HL-60 (cell line): Measurements from ENCODE around the gene IL4.

Experiments
- DNase-seq, 2 experiments: peaks; one replicate each; pipeline ENCODE4 v3.0.0-alpha.2; 2010 to 2020; ENCODE audit warnings: low read depth in 1 of 2, low spot score in 1 of 2
- H3K27ac ChIP-seq: fragments of 250-450 bp; sonication (Bioruptor Pico); replicated peaks from 2 replicates; pipeline ENCODE4 v1.5.1; 2020; ENCODE audit warnings: mild to moderate bottlenecking, moderate library complexity
- H3K27me3 ChIP-seq: fragments of 250-450 bp; sonication (Bioruptor Pico); 2 replicates; pipeline ENCODE4 v1.5.1; 2021; ENCODE audit warnings: mild to moderate bottlenecking, moderate library complexity; ENCODE audit not compliant: insufficient read depth, poor library complexity, severe bottlenecking
- H3K4me3 ChIP-seq: replicated peaks from 2 replicates; pipeline ENCODE4 v1.5.1; 2011; ENCODE audit warnings: mild to moderate bottlenecking, control low read depth, low read length; ENCODE audit not compliant: insufficient read depth
- CTCF ChIP-seq: IDR thresholded peaks from one replicate; pipeline ENCODE4 v1.5.1; 2011; ENCODE audit warnings: low read length, control low read depth, inconsistent platforms; ENCODE audit not compliant: insufficient read depth
- GABPA ChIP-seq: IDR thresholded peaks from 2 replicates; pipeline ENCODE4 v1.6.1; 2012; ENCODE audit warnings: low read depth
- POLR2AphosphoS5 ChIP-seq: IDR thresholded peaks from 2 replicates; pipeline ENCODE4 v1.6.1; 2012; ENCODE audit warnings: low read depth
- REST ChIP-seq: IDR thresholded peaks from 2 replicates; pipeline ENCODE4 v1.6.1; 2012; ENCODE audit warnings: low read depth; ENCODE audit not compliant: insufficient replicate concordance
- SPI1 ChIP-seq: IDR thresholded peaks from 2 replicates; pipeline ENCODE4 v1.6.1; 2012; ENCODE audit warnings: low read depth, mild to moderate bottlenecking, borderline replicate concordance

The IL4 gene

GRCh38 chr5:132673488-132673887 is 301 bp upstream of the IL4 start:
- H3K27ac ChIP-seq, result no peak overlapping the region

GRCh38 chr5:132674671-132675506 is 1.1 kb downstream of the IL4 start:
- DNase-seq, result no peak
- Histone ChIP-seq H3K4me3 (no peak overlapping the region), H3K27ac (no peak overlapping the region), H3K27me3 (no peaks in the 10 kb centered on the region)
- TF ChIP-seq REST, result no peak
- no peak for TF ChIP-seq CTCF
- TF ChIP-seq POLR2AphosphoS5, result no peak
- no peak for TF ChIP-seq GABPA
- TF ChIP-seq SPI1, result no peak

More at GRCh38 chr5:132673488-132673887, 301 bp upstream of the IL4 start:
- no peak for TF ChIP-seq REST
- no peak for TF ChIP-seq CTCF
- TF ChIP-seq SPI1, result no peak
- no peak for TF ChIP-seq GABPA
- no peak for TF ChIP-seq POLR2AphosphoS5
- no peaks in the 10 kb centered on the region for H3K27me3 ChIP-seq
- DNase-seq, result no peak
- no peak overlapping the region for H3K4me3 ChIP-seq

- TF ChIP-seq REST (no peak), GABPA (no peak), POLR2AphosphoS5 (no peak), CTCF (no peak), SPI1 (no peak)
- Histone ChIP-seq H3K4me3 (no peak overlapping the region), H3K27ac (no peak overlapping the region), H3K27me3 (no peaks in the 10 kb centered on the region)
- DNase-seq, result no peak
Measured at GRCh38 chr5:132675936-132676689, 2.3 kb downstream of the IL4 start.
